ENCODE measurements around the gene GNG3.

Gene GNG3

DNA sequence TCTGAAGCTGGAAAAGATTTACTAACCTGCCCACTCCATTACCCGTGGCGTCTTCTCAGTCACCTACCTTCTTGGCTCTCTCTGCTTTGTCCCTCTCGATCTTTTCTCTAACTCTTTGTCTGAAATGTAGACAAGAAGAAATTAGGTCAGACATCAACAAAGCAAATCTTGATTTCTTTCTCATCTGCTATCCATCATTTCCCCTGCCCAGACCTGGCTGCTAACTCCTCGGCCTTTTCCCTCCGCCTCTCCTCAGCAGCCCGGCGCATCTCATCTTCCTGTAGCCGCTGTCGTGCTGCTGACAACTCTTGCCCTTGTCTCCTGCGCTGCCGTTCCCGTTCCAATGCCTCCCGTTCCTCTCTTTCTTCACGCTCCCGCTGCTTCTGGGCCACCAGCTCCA lies 29.8 kb upstream of the GNG3 start:
- peak overlapping the region; percentile 91 for H3K4me3 ChIP-seq (ENCODE audit: low read length, poor library complexity, severe bottlenecking)
- peaks cover 29% of the 10 kb centered on the region for H4K20me1 ChIP-seq (ENCODE audit: insufficient read depth, low read length, poor library complexity, severe bottlenecking)
- H2AFZ ChIP-seq (ENCODE audit: low read length): no peak overlapping the region
- H3K27me3 ChIP-seq (ENCODE audit: insufficient read depth, low read length, poor library complexity, severe bottlenecking): no peaks in the 10 kb centered on the region
- TF ChIP-seq, protein P1, sequence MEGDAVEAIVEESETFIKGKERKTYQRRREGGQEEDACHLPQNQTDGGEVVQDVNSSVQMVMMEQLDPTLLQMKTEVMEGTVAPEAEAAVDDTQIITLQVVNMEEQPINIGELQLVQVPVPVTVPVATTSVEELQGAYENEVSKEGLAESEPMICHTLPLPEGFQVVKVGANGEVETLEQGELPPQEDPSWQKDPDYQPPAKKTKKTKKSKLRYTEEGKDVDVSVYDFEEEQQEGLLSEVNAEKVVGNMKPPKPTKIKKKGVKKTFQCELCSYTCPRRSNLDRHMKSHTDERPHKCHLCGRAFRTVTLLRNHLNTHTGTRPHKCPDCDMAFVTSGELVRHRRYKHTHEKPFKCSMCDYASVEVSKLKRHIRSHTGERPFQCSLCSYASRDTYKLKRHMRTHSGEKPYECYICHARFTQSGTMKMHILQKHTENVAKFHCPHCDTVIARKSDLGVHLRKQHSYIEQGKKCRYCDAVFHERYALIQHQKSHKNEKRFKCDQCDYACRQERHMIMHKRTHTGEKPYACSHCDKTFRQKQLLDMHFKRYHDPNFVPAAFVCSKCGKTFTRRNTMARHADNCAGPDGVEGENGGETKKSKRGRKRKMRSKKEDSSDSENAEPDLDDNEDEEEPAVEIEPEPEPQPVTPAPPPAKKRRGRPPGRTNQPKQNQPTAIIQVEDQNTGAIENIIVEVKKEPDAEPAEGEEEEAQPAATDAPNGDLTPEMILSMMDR (conservative IDR thresholded peaks at IDR 0.05; ENCODE audit: low read length): no peak
- TF ChIP-seq EZH2phosphoT487 (IDR thresholded peaks at IDR 0.05; ENCODE audit: borderline replicate concordance): no peak
- H3K9me3 ChIP-seq (ENCODE audit: insufficient read depth, low read depth, low read length): no peaks in the 10 kb centered on the region
- peak overlapping the region; percentile 85 for H3K4me2 ChIP-seq (ENCODE audit: low read depth, low read length, poor library complexity, severe bottlenecking)
- H3K9ac ChIP-seq (ENCODE audit: low read depth, low read length, poor library complexity, severe bottlenecking): peak overlapping the region; percentile 90
- peaks cover 52% of the 10 kb centered on the region for H3K79me2 ChIP-seq (ENCODE audit: insufficient read depth, low read length)
- H3K36me3 ChIP-seq (ENCODE audit: insufficient read depth, low read length): no peaks in the 10 kb centered on the region; the same call in 1 of the 2 replicates
- H3K4me1 ChIP-seq (ENCODE audit: insufficient read depth, low read length, poor library complexity, severe bottlenecking): peaks cover 25% of the 10 kb centered on the region
- no peaks in the 10 kb centered on the region for H3K9me2 ChIP-seq (replicated peaks; ENCODE audit: low read depth, low read length)
- no peaks in the 10 kb centered on the region for H3F3A ChIP-seq (ENCODE audit: low read depth)

DNA sequence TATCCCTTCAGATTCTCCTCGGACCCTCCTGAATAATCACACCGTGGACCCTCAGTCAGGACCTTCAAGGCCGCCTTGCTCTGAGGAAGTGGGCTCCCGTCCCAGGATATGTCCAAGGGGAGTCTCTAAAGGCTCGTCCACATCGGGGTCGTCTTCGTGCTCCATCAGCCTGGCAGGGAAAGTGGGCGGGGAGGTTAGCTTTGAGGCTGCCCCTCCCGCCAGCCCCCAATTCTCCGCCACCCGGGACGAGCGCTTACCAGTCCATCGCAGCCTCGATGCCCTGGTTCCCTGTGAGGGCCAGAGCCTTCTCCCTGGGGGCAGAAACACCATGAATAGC lies 29.1 kb upstream of the GNG3 start:
- no peaks in the 10 kb centered on the region for H3F3A ChIP-seq (ENCODE audit: low read depth)
- peaks cover 22% of the 10 kb centered on the region for H4K20me1 ChIP-seq (ENCODE audit: insufficient read depth, low read length, poor library complexity, severe bottlenecking)
- peaks cover 45% of the 10 kb centered on the region for H3K79me2 ChIP-seq (ENCODE audit: insufficient read depth, low read length)
- no peaks in the 10 kb centered on the region for H3K9me3 ChIP-seq (ENCODE audit: insufficient read depth, low read depth, low read length)
- no peak for TF ChIP-seq EZH2phosphoT487 (IDR thresholded peaks at IDR 0.05; ENCODE audit: borderline replicate concordance)
- TF ChIP-seq, protein P1 (conservative IDR thresholded peaks at IDR 0.05; ENCODE audit: low read length): no peak
- H3K9me2 ChIP-seq (replicated peaks; ENCODE audit: low read depth, low read length): no peaks in the 10 kb centered on the region
- H3K36me3 ChIP-seq (ENCODE audit: insufficient read depth, low read length): no peaks in the 10 kb centered on the region; the same call in 1 of the 2 replicates
- H3K4me1 ChIP-seq (ENCODE audit: insufficient read depth, low read length, poor library complexity, severe bottlenecking): peaks cover 18% of the 10 kb centered on the region
- peak overlapping the region; percentile 85 for H3K4me2 ChIP-seq (ENCODE audit: low read depth, low read length, poor library complexity, severe bottlenecking)
- H3K9ac ChIP-seq (ENCODE audit: low read depth, low read length, poor library complexity, severe bottlenecking): peak overlapping the region; percentile 90
- H3K27me3 ChIP-seq (ENCODE audit: insufficient read depth, low read length, poor library complexity, severe bottlenecking): no peaks in the 10 kb centered on the region
- no peak overlapping the region for H2AFZ ChIP-seq (ENCODE audit: low read length)
- peak overlapping the region; percentile 91 for H3K4me3 ChIP-seq (ENCODE audit: low read length, poor library complexity, severe bottlenecking)

DNA sequence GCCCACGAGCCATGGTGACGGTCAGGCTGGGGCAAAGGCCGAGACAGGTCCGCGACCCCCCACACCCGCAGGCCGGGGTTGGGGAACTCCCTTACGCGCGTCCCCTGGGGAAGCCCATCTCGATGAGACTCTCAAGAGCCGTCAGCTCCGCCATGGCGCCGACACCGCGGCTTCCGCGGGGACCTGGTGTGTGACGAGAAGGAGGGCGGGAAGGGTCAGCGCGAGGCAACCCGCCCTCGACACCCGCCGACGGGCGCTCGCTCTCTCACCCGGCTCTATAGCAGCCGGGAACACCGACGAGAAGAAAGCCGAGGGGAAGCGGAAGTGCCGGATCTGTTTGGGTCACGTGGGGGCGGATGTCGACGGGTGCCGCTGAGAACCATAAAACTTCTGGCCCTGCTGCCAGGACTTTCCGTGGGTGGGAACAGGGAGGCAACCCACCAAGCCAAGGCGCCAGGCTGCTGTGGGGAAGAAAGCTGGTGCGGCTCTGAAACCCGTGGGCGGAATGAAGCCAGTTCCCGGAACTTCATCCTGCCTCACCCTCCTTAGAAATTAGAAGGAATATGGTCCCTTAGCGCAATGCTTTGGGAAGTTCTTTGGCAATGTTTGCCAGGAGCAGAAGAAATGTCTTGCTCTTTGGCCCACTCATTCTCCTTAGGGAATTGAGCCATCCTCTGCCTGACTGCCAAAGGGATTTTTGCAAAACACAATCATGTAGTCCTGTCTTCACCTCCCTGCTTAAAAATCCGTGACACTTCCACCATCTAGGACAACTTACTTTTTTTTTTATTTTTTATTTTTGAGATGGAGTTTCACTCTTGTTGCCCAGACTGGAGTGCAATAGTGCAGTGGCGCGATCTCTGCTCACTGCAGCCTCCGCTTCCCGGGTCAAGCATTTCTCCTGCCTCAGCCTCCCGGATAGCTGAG lies 28.4 kb upstream of the GNG3 start, which contains the start of gene UBXN1:
Gene UBXN1, minus strand, starts transcription at position 304 of the 927 bp plus-strand sequence. Its CDS starts 150 bp downstream, at position 154.
- no peak for TF ChIP-seq EZH2phosphoT487 (IDR thresholded peaks at IDR 0.05; ENCODE audit: borderline replicate concordance)
- TF ChIP-seq, protein P1 (conservative IDR thresholded peaks at IDR 0.05; ENCODE audit: low read length): no peak
- H3F3A ChIP-seq (ENCODE audit: low read depth): no peaks in the 10 kb centered on the region
- H3K4me1 ChIP-seq (ENCODE audit: insufficient read depth, low read length, poor library complexity, severe bottlenecking): peaks cover 17% of the 10 kb centered on the region

More for the DNA sequence above, 28.4 kb upstream of the GNG3 start, which contains the start of gene UBXN1:
- no peaks in the 10 kb centered on the region for H3K9me2 ChIP-seq (replicated peaks; ENCODE audit: low read depth, low read length)
- peaks cover 39% of the 10 kb centered on the region for H3K79me2 ChIP-seq (ENCODE audit: insufficient read depth, low read length)
- H3K9me3 ChIP-seq (ENCODE audit: insufficient read depth, low read depth, low read length): no peaks in the 10 kb centered on the region
- H3K27me3 ChIP-seq (ENCODE audit: insufficient read depth, low read length, poor library complexity, severe bottlenecking): no peaks in the 10 kb centered on the region
- peak within 1 kb of the TSS; percentile 99 for H2AFZ ChIP-seq (ENCODE audit: low read length)
- H3K36me3 ChIP-seq (ENCODE audit: insufficient read depth, low read length): no peaks in the 10 kb centered on the region; the same call in 1 of the 2 replicates
- peak within 1 kb of the TSS; percentile 85 for H3K4me2 ChIP-seq (ENCODE audit: low read depth, low read length, poor library complexity, severe bottlenecking)
- peak within 1 kb of the TSS; percentile 91 for H3K4me3 ChIP-seq (ENCODE audit: low read length, poor library complexity, severe bottlenecking)
- H4K20me1 ChIP-seq (ENCODE audit: insufficient read depth, low read length, poor library complexity, severe bottlenecking): peaks cover 21% of the 10 kb centered on the region
- peak within 1 kb of the TSS; percentile 90 for H3K9ac ChIP-seq (ENCODE audit: low read depth, low read length, poor library complexity, severe bottlenecking)
